Stomach (tissue), 9 donors: Measurements from ENCODE around the gene BCAN. TPM values are rescaled to one million over a fixed set of nuclear protein-coding genes. Genes with fewer than 3 reads are reported as not detected.

Experiments
- DNase-seq, 2 donors: peaks; one replicate each; pipeline versions ENCODE4 v3.0.0 to v3.0.0-alpha.2; 2013 to 2019
- H3K27ac ChIP-seq, 5 donors: fragments of 200-600 bp in 4 of 5; sonication (generic) in 4 of 5; one replicate each; pipeline ENCODE4 v1.5.1; 2013 to 2019; ENCODE audit warnings: mild to moderate bottlenecking in 1 of 5, moderate library complexity in 1 of 5
- H3K27me3 ChIP-seq, 3 donors: fragments of 200-600 bp; sonication (generic); one replicate each; pipeline ENCODE4 v1.5.1; 2017 to 2019; ENCODE audit warnings: mixed run types in 1 of 3
- H3K36me3 ChIP-seq, 4 donors: fragments of 200-600 bp; sonication (generic); 1 replicate in 3 of 4; 2 replicates in 1 of 4; pipeline ENCODE4 v1.5.1; 2016 to 2019
- H3K4me1 ChIP-seq, 4 donors: fragments of 200-600 bp; sonication (generic); one replicate each; pipeline ENCODE4 v1.5.1; 2016 to 2019
- H3K4me3 ChIP-seq, 4 donors: fragments of 200-600 bp; sonication (generic) in 3 of 4; one replicate each; pipeline ENCODE4 v1.5.1; 2016 to 2019; ENCODE audit warnings: mild to moderate bottlenecking in 1 of 4
- H3K9me3 ChIP-seq, 4 donors: fragments of 200-600 bp; sonication (generic); one replicate each; pipeline ENCODE4 v1.5.1; 2016 to 2019
- CTCF ChIP-seq, 7 experiments: fragments of 450-650 bp in 4 of 7; fragments of 200-600 bp in 3 of 7; sonication (generic) in 3 of 7; IDR thresholded peaks; one replicate each; pipeline ENCODE4 v1.5.1; 2016 to 2019; ENCODE audit warnings: antibody characterized with exemption in 7 of 7, control low read depth in 2 of 7, mild to moderate bottlenecking in 1 of 7
- EP300 ChIP-seq: sonication (generic); formaldehyde crosslinking; IDR thresholded peaks from one replicate; pipeline ENCODE4 v1.6.1; 2017; ENCODE audit warnings: antibody characterized with exemption
- POLR2A ChIP-seq, 4 donors: fragments of 450-650 bp; IDR thresholded peaks; one replicate each; pipeline ENCODE4 v1.6.1; 2016; ENCODE audit warnings: antibody characterized with exemption in 4 of 4, control low read depth in 2 of 4, mild to moderate bottlenecking in 1 of 4, moderate library complexity in 1 of 4
- POLR2AphosphoS5 ChIP-seq, 3 donors: sonication (generic); formaldehyde crosslinking; IDR thresholded peaks; one replicate each; pipeline ENCODE4 v1.6.1; 2016; ENCODE audit warnings: antibody characterized with exemption in 3 of 3
- WGBS, 5 donors: extraction: QIAGEN DNeasy Blood & Tissue Kit in 3 of 5; methylation state at CpG; one replicate each; pipeline versions ENCODE4 v1.1.5 to v1.1.7; 2013 to 2018; 5-methylcytosine and 5-hydroxymethylcytosine counted together
- intact Hi-C: fragments of 100-400 bp; cut with DNase I; formaldehyde crosslinking; loops from one replicate; pipeline ENCODE4 v1.15.1; 2023; ENCODE audit warnings: low total_unique reads
- polyA plus RNA-seq, 3 donors: library from polyadenylated mRNA; stranded (reverse); fragments of 200-250 nt; gene quantifications; one replicate each; pipeline ENCODE4 v1.2.3, GENCODE V29; 2013
- total RNA-seq, 5 donors: library from RNA; depleted of rRNA; stranded (reverse); fragments of >200 nt; gene quantifications; one replicate each; pipeline versions ENCODE4 v1.1.0 to v1.2.3, GENCODE V29; 2014 to 2016
- donor health status: healthy with polysubstance abuse.
- donor health status: Bipolar disorder and iron deficiency.
- donor health status: healthy.

Gene BCAN
- total and polyA plus RNA-seq, 8 donors, result 0.05 to 39.7 (median 5.7) TPM; not detected in 5

- peaks cover 27 to 72% (median 55%) of the 10 kb centered on the region in 4 donors for H3K4me1 ChIP-seq
- no peak overlapping the region for H3K4me3 ChIP-seq
- WGBS, 5 donors, result 82 to 85% (median 83%) methylated on average over 9 of the region's 9 CpGs
Observed at GRCh38 chr1:156666862-156667609, 25.1 kb downstream of the BCAN start.

GRCh38 chr1:156667610-156667967 lies 25.7 kb downstream of the BCAN start:
- Histone ChIP-seq H3K27me3 (peaks cover 0 to 22% (median 0%) of the 10 kb centered on the region in 3 donors), H3K4me1 (peaks cover 23 to 67% (median 50%) of the 10 kb centered on the region in 4 donors), H3K4me3 (no peak overlapping the region), H3K36me3 (no peaks in the 10 kb centered on the region), H3K27ac (peak overlapping the region; percentile 9 to 88 (median 74)), H3K9me3 (no peaks in the 10 kb centered on the region)
- TF ChIP-seq POLR2AphosphoS5 (IDR thresholded peaks at IDR 0.05) (no peak), POLR2A (IDR thresholded peaks at IDR 0.05) (no peak), EP300 (no peak), CTCF (IDR thresholded peaks at IDR 0.05) (no peak)
- intact Hi-C loops, result no loop called here
- 45 to 89% (median 79%) methylated on average over 5 of the region's 5 CpGs for WGBS, 5 donors
- peak in 1 of 2 donors; percentile 84 for DNase-seq

More at GRCh38 chr1:156666862-156667609, 25.1 kb downstream of the BCAN start:
- intact Hi-C loops, result no loop called here
- no peak for TF ChIP-seq POLR2AphosphoS5 (IDR thresholded peaks at IDR 0.05)
- TF ChIP-seq POLR2A (IDR thresholded peaks at IDR 0.05), result no peak
- TF ChIP-seq EP300, result no peak
- no peak for DNase-seq
- no peaks in the 10 kb centered on the region for H3K9me3 ChIP-seq
- H3K36me3 ChIP-seq, result no peaks in the 10 kb centered on the region
- H3K27ac ChIP-seq, result peak overlapping the region; percentile 9 to 88 (median 74)
- peaks cover 0 to 21% (median 0%) of the 10 kb centered on the region in 3 donors for H3K27me3 ChIP-seq

GRCh38 chr1:156667968-156668709 lies 26.2 kb downstream of the BCAN start:
- H3K9me3 ChIP-seq, result no peaks in the 10 kb centered on the region
- intact Hi-C loops, result no loop called here
- TF ChIP-seq CTCF (IDR thresholded peaks at IDR 0.05), result no peak
- TF ChIP-seq POLR2A (IDR thresholded peaks at IDR 0.05), result no peak
- TF ChIP-seq EP300, result no peak
- TF ChIP-seq POLR2AphosphoS5 (IDR thresholded peaks at IDR 0.05), result no peak
- peaks cover 0 to 28% (median 0%) of the 10 kb centered on the region in 3 donors for H3K27me3 ChIP-seq
- no peaks in the 10 kb centered on the region for H3K36me3 ChIP-seq
- H3K4me1 ChIP-seq, result peaks cover 22 to 61% (median 46%) of the 10 kb centered on the region in 4 donors
- H3K27ac ChIP-seq, result peak overlapping the region; percentile 63 to 88 (median 74)
- no peak overlapping the region for H3K4me3 ChIP-seq
- DNase-seq, result peak in 1 of 2 donors; percentile 40
- WGBS, 5 donors, result 70 to 84% (median 80%) methylated on average over 6 to 9 of the region's 9 CpGs

- Histone ChIP-seq H3K36me3 (no peaks in the 10 kb centered on the region), H3K9me3 (no peaks in the 10 kb centered on the region), H3K27ac (peak overlapping the region in 4 of 5 donors; percentile 63 to 88 (median 76)), H3K4me1 (peaks cover 13 to 56% (median 46%) of the 10 kb centered on the region in 4 donors), H3K4me3 (no peak overlapping the region), H3K27me3 (peaks cover 0 to 36% (median 0%) of the 10 kb centered on the region in 3 donors)
- TF ChIP-seq POLR2A (IDR thresholded peaks at IDR 0.05) (no peak), CTCF (IDR thresholded peaks at IDR 0.05) (no peak), POLR2AphosphoS5 (IDR thresholded peaks at IDR 0.05) (no peak), EP300 (no peak)
- 66 to 74% (median 69%) methylated on average over 13 to 17 of the region's 17 CpGs for WGBS, 5 donors
- intact Hi-C loops, result no loop called here
- peak in 1 of 2 donors; percentile 28 for DNase-seq
Observed at GRCh38 chr1:156668801-156669637, 27.1 kb downstream of the BCAN start.
